GM10248 (cell line): Measurements from ENCODE around the gene SYNCRIP.

Experiments
- CTCF ChIA-PET: fragments of 300-600 bp; sonication (Branson Sonifier 250); formaldehyde crosslinking; extraction: SDS; loops from one replicate; lab custom pipeline; 2021; ENCODE audit warnings: antibody characterized with exemption; lab: Yijun Ruan, JAX
- POLR2A ChIA-PET: fragments of 350-650 bp; sonication (Branson Sonifier 250); formaldehyde crosslinking; extraction: SDS; loops from one replicate; lab custom pipeline; 2020; ENCODE audit warnings: antibody characterized with exemption; lab: Yijun Ruan, JAX
- DNase-seq: peaks from one replicate; pipeline ENCODE4 v3.0.0; 2012; ENCODE audit errors: extremely low spot score
- CTCF ChIP-seq: IDR thresholded peaks from 2 replicates; pipeline ENCODE4 v1.5.1; 2012; ENCODE audit warnings: mild to moderate bottlenecking, low read depth; ENCODE audit errors: extremely low read depth, missing control alignments, control extremely low read depth

Gene SYNCRIP

GRCh38 chr6:85610182-85610895 is 32.3 kb downstream of the SYNCRIP start:
- no peak for TF ChIP-seq CTCF
- CTCF ChIA-PET = no interaction called here
- DNase-seq = no peak
- POLR2A ChIA-PET = interaction anchor here (0.6 to 1.4 kb wide), 2 partner anchors 33 to 68 kb away, joined by 4 to 6 read pairs; no protein-coding TSS in a partner anchor

DNA sequence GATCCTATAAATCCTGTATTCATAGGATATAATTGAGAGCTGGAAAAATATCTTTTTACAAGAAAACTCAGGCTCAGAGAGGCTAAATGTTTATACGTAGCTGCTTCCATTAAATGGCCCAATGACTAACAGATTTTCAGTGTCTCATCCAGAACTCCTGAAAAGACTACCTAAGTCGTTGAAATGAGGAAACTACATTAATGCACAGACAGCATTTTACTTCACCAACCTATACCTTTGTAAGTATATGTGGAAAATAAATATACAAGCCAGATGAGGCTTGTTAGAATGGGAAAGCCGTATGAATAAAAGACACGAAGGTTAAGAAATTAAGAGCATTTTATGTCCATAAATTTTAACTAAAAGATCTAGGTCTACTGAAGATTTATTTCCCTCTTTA is 40.6 kb downstream of the SYNCRIP start:
- CTCF ChIA-PET = interaction anchor here (0.6 to 1.5 kb wide), 3 partner anchors 10 to 39 kb away, joined by 3 to 4 read pairs (median 3); no protein-coding TSS in a partner anchor
- no peak for DNase-seq
- POLR2A ChIA-PET = interaction anchor here (2.1 kb wide), 1 partner anchor 76 kb away, joined by 8 read pairs; no protein-coding TSS in a partner anchor
- TF ChIP-seq CTCF = no peak

GRCh38 chr6:85600713-85601313 is 41.9 kb downstream of the SYNCRIP start:
- TF ChIP-seq CTCF = no peak
- no peak for DNase-seq
- CTCF ChIA-PET = no interaction called here
- POLR2A ChIA-PET = interaction anchor here (2.1 kb wide), 1 partner anchor 78 kb away, joined by 8 read pairs; no protein-coding TSS in a partner anchor

DNA sequence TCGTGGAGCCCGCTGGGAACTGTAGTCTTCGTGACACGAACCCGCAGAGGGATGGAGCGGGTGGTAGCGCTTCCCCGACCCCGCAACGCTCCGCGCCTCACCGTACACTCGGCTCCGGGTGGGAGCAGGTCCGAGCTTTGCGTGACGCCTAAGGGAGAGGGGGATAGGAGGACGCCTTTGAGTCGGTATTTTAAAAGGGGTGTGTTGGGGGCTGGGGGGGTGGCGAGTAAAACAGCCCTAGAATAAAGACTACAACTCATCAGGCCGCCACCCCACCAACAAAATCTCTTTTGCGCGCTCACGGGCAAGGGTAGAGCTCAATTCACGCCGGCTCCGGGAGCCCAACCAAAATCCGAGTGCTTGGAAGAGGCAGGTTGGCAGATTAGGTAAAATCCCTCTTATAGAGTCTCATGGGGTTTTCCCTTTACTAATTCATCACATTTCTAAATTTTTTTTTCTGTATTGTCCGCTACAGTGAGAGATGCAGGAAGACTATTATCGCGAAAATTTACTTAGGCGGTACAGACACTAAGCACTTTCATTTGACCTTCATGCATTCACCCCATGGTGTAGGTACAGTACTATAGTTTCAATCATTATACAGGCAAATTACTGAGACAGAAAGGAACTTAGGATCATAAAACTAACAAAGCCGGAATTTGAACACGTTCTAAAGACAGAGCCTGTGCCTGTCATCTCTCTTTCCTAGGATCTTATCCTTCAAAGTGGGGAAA is 48.3 kb downstream of the SYNCRIP start:
- CTCF ChIA-PET = interaction anchor here (1.1 to 2.3 kb wide), 5 partner anchors 13 to 57 kb away, joined by 3 to 11 read pairs (median 3); no protein-coding TSS in a partner anchor
- POLR2A ChIA-PET = interaction anchor here (0.5 to 2.3 kb wide), 5 partner anchors 44 to 841 kb away, joined by 3 to 20 read pairs (median 4); no protein-coding TSS in a partner anchor
- no peak for TF ChIP-seq CTCF
- DNase-seq = no peak

DNA sequence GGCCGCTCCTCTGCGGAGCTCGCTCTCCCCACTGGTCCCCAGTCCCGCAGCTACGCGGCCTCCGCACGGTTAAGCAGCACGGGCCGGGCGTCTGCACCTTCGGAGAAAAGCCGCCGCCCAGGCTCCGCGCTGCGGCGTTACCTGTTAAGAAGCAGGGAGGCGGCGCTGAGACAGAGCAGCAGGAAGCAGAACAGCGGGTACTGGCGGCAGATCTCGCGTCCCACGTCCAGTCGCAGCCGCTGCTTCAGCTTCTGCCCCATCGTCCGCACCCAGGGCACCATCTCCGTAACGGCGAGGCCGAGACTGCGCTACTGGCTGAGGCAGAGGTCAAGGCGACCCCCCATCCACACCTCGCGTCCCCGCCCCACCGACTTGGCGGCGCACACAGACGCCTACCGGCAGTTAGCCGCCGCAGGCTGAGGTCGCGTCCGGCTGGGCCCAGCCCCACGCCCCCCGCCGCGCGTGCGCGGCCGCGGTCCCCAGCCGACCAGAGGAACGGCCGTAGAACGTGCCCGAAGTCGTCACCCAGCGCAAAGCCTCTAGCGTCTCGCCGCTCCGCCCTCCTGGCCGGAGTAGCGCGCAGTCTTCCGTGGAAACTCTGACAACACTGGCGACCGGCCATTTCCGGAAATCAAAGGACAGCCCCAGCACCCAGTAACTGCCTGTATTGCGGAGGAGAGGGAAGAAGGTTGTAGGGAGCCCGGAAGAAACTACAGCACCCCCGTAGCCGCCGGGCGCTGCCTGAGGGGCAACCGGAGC is 49.1 kb downstream of the SYNCRIP start, which contains the start of gene SNX14:
TSS of gene SNX14 (minus strand) at position 421 of the 759 bp plus-strand sequence. CDS start at position 281, 140 bp downstream.
- ChIA-PET POLR2A (interaction anchor here (0.5 to 2.3 kb wide), 7 partner anchors 45 to 841 kb away, joined by 3 to 20 read pairs (median 4); partner anchors contain the start of gene SYNCRIP), CTCF (interaction anchor here (1.0 to 1.8 kb wide), 8 partner anchors 10 to 143 kb away, joined by 3 to 6 read pairs (median 3); no protein-coding TSS in a partner anchor)
- no peak for TF ChIP-seq CTCF
- peak; percentile 94 for DNase-seq
